GM12878 (cell line): ENCODE results near the gene MEGF11. TPM values are rescaled to one million over a fixed set of nuclear protein-coding genes. Genes with fewer than 3 reads are reported as not detected.

Experiments used
- ATAC-seq: fragments of 200-7000 bp; cut with Tn5 transposase; 3 replicates; pipeline ENCODE4 v1.9.1; 2020; ENCODE audit warnings: mild to moderate bottlenecking, moderate library complexity
- BruUV-seq: library from RNA; stranded (reverse); fragments of 400-500 nt; replicated peaks from 2 replicates; lab custom pipeline; 2021; lab: Mats Ljungman, UMichigan
- CTCF ChIA-PET: fragments of 300-600 bp; sonication (Branson Sonifier 250); formaldehyde crosslinking; extraction: SDS; loops from one replicate; lab custom pipeline; 2021; ENCODE audit warnings: inconsistent platforms; lab: Yijun Ruan, JAX
- POLR2A ChIA-PET: fragments of 350-600 bp; formaldehyde crosslinking; extraction: SDS; loops from one replicate; lab custom pipeline; 2021; ENCODE audit warnings: inconsistent platforms; lab: Charles Lee
- RAD21 ChIA-PET: fragments of 300-600 bp; sonication (Branson Sonifier 250); formaldehyde crosslinking; loops from one replicate; lab custom pipeline; 2023; ENCODE audit warnings: antibody characterized with exemption; ENCODE audit not compliant: unreplicated experiment; lab: Charles Lee
- SMC1A ChIA-PET: fragments of 300-600 bp; sonication (Branson Sonifier 250); formaldehyde crosslinking; loops from one replicate; lab custom pipeline; 2023; ENCODE audit not compliant: unreplicated experiment, uncharacterized antibody; lab: Charles Lee
- DNase-seq: peaks from one replicate; pipeline ENCODE4 v3.0.0-alpha.2; 2011; ENCODE audit warnings: low read depth, low spot score
- FAIRE-seq: peaks from 3 replicates; lab custom pipeline; 2011; peaks lifted over from hg19 to GRCh38; lab: Jason Lieb, UNC
- H2AFZ ChIP-seq: 2 replicates; pipeline ENCODE4 v1.6.0; 2011; ENCODE audit warnings: low read depth, low read length, control low read depth; ENCODE audit not compliant: control insufficient read depth
- H3K27ac ChIP-seq: 2 replicates; pipeline ENCODE4 v1.5.1; 2011; ENCODE audit warnings: control low read depth; ENCODE audit not compliant: control insufficient read depth, insufficient read depth
- H3K27me3 ChIP-seq, 2 experiments: replicated peaks in 1 of 2; 2 replicates each; pipeline versions ENCODE4 v1.6.0 to v1.6.1; 2011; ENCODE audit warnings: low read length in 1 of 2; ENCODE audit not compliant: control insufficient read depth in 2 of 2, insufficient read depth in 2 of 2
- H3K36me3 ChIP-seq, 2 experiments: 2 replicates each; pipeline ENCODE4 v1.5.1; 2011; ENCODE audit warnings: low read length in 1 of 2; ENCODE audit not compliant: control insufficient read depth in 2 of 2, insufficient read depth in 2 of 2
- H3K4me1 ChIP-seq: 2 replicates; pipeline ENCODE4 v1.6.1; 2011; ENCODE audit warnings: mild to moderate bottlenecking, low read length, moderate library complexity, mixed read lengths; ENCODE audit not compliant: control insufficient read depth, insufficient read depth
- H3K4me2 ChIP-seq: 2 replicates; pipeline ENCODE4 v1.6.0; 2011; ENCODE audit warnings: control low read depth; ENCODE audit not compliant: control insufficient read depth, insufficient read depth
- H3K4me3 ChIP-seq: fragments of 200-600 bp; sonication (generic); 2 replicates; pipeline ENCODE4 v1.5.1; 2016
- H3K79me2 ChIP-seq: 2 replicates; pipeline ENCODE4 v1.6.0; 2011; ENCODE audit warnings: low read length; ENCODE audit not compliant: control insufficient read depth, insufficient read depth
- H3K9ac ChIP-seq: 2 replicates; pipeline ENCODE4 v1.8.0; 2011; ENCODE audit warnings: low read length, control low read depth, mixed read lengths; ENCODE audit not compliant: control insufficient read depth, insufficient read depth
- H3K9me3 ChIP-seq: replicated peaks from 3 replicates; pipeline ENCODE4 v1.5.1; 2011; ENCODE audit warnings: mild to moderate bottlenecking, low read length; ENCODE audit not compliant: control insufficient read depth, insufficient read depth
- H4K20me1 ChIP-seq: 2 replicates; pipeline ENCODE4 v1.6.0; 2011; ENCODE audit not compliant: control insufficient read depth, insufficient read depth
- CTCF ChIP-seq, 3 experiments: IDR thresholded peaks in 2 of 3; conservative IDR thresholded peaks in 1 of 3; 2 replicates each; pipeline ENCODE4 v1.5.1; 2011; ENCODE audit warnings: low read depth in 3 of 3, low read length in 3 of 3, mild to moderate bottlenecking in 3 of 3, control low read depth in 2 of 3, moderate library complexity in 2 of 3, inconsistent platforms in 1 of 3, mixed read lengths in 1 of 3; ENCODE audit not compliant: control insufficient read depth in 2 of 3, insufficient read depth in 1 of 3; ENCODE audit errors: extremely low read depth in 1 of 3
- HDAC6 ChIP-seq: fragments of 200-600 bp; sonication (generic); IDR thresholded peaks from one replicate; pipeline ENCODE4 v1.8.0; 2017; ENCODE audit warnings: antibody characterized with exemption; ENCODE audit not compliant: unreplicated experiment
- KLF5 ChIP-seq: fragments of 450-650 bp; IDR thresholded peaks from 2 replicates; pipeline ENCODE4 v1.6.1; 2014; ENCODE audit warnings: mild to moderate bottlenecking; ENCODE audit not compliant: partially characterized antibody
- MEF2A ChIP-seq: IDR thresholded peaks from 2 replicates; pipeline ENCODE4 v1.6.1; 2011; ENCODE audit warnings: low read depth, mild to moderate bottlenecking, low read length, moderate library complexity; ENCODE audit not compliant: insufficient read depth
- TCF7 ChIP-seq: IDR thresholded peaks from 2 replicates; pipeline ENCODE4 v1.6.1; 2014; ENCODE audit warnings: antibody characterized with exemption, borderline replicate concordance
- WGBS: methylation state at CpG from one replicate; pipeline ENCODE4 v1.1.6; 2016; ENCODE audit warnings: low lambda C conversion rate; ENCODE audit not compliant: insufficient replicate concordance, insufficient coverage; ENCODE audit errors: missing lambda C conversion rate; 5-methylcytosine and 5-hydroxymethylcytosine counted together
- in situ Hi-C: fragments of 300-500 bp; cut with MboI; formaldehyde crosslinking; loops from 9 replicates; pipeline ENCODE4 v1.14.3; 2018; ENCODE audit warnings: mixed read lengths
- intact Hi-C: fragments of 100-400 bp; cut with micrococcal nuclease; formaldehyde crosslinking; loops from one replicate; pipeline ENCODE4 v1.14.2; 2022; ENCODE audit not compliant: unreplicated experiment
- polyA plus RNA-seq, 11 experiments: library from polyadenylated mRNA; depleted of rRNA in 4 of 11; unstranded in 6 of 11; stranded (reverse) in 5 of 11; fragments of >200 nt; fragmentation: Nextera tagmentation in 4 of 11; fragmentation: Illumina TruSeq in 1 of 11; extraction: Ambion mirVana in 4 of 11; extraction: Trizol in 1 of 11; gene quantifications; 1 replicate in 1 of 11; 2 replicates in 10 of 11; pipeline versions ENCODE4 v1.2.1 to v1.2.3, GENCODE V29; 2011 to 2016; ENCODE audit warnings: inconsistent platforms in 2 of 11, missing spikeins in 2 of 11, low read depth in 1 of 11
- total RNA-seq, 4 experiments: library from RNA; depleted of rRNA in 3 of 4; stranded (reverse); fragments of >200 nt in 3 of 4; fragmentation: Illumina TruSeq in 1 of 4; extraction: Trizol in 1 of 4; gene quantifications; 2 replicates each; pipeline versions ENCODE4 v1.2.1 to v1.2.3, GENCODE V29; 2013 to 2021

Gene MEGF11
- total and polyA plus RNA-seq, 10 of the 15 experiments (the other 5 are each of a cell fraction or from before 2014, with no cell fraction given) = 0.03 to 1.7 (median 0.49) TPM

DNA sequence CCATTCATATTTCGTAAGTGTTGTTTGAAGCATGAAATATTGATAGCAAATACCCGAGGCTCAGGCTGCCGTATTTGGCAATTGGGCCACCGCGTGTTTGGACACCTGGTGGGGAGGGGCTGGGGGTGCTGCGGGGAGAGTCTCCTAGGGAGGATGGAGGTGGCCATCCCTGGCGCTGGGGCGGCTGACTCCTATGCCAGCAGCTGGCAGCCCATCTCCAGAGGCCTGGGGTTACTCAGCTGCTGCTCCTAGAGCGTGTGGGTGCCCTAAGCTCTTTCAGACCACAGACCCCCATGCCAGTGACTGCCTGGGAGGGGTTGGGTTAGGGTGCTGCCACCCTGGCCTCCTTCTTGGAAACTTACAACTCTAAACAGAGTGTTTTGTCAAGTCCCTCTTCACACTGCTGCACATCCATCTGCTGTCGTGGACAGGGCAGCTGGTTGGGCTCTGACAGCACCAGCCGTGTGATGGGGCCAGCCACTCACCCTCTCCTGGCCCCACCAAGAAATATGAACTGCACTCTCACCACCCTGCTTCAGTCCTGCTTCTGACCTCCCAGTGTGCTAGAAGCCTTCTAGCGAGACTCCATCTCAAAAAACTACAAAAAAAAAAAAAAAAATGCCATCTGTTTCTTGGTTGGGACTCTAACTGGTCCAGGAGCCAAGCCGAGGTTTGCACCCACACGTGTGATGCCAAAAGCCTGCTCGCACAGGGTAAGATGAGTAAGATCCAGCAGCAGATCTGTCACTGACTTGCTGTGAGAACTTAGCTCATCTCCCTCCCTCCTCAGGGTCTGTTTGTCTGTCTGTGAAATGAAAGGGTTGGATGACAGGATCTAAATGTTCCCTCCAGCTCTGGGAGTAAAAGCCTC lies 156.2 kb downstream of the MEGF11 start:
- TF ChIP-seq KLF5 (no peak), MEF2A (no peak), CTCF (IDR thresholded peaks at IDR 0.05 in 2 of 3, conservative IDR thresholded peaks at IDR 0.05 in 1 of 3; ENCODE audit: control insufficient read depth in 2 of 3, extremely low read depth in 1 of 3, insufficient read depth in 1 of 3, low read depth in 3 of 3, low read length in 3 of 3) (no peak), TCF7 (no peak), HDAC6 (no peak)
- TF ChIP-seq, all 136 proteins: peak for 0
- Histone ChIP-seq H3K4me1 (no peaks in the 10 kb centered on the region), H3K4me3 (no peak overlapping the region), H2AFZ (no peak overlapping the region), H3K27ac (no peak overlapping the region), H3K36me3 (no peaks in the 10 kb centered on the region), H4K20me1 (no peaks in the 10 kb centered on the region), H3K27me3 (peaks cover 2% of the 10 kb centered on the region in 2 experiments; a peak in 3 of 4 replicates), H3K9ac (no peak overlapping the region), H3K9me3 (no peaks in the 10 kb centered on the region), H3K4me2 (no peak overlapping the region), H3K79me2 (no peaks in the 10 kb centered on the region)
- WGBS = 38% methylated on average over 15 of the region's 15 CpGs
- ChIA-PET RAD21 (interaction anchor here (1.0 kb wide), 1 partner anchor 48 kb away, joined by 3 read pairs; no protein-coding TSS in a partner anchor), POLR2A (no interaction called here), CTCF (interaction anchor here (1.0 kb wide), 1 partner anchor 14 kb away, joined by 3 read pairs; no protein-coding TSS in a partner anchor), SMC1A (interaction anchor here (0.6 to 1.1 kb wide), 3 partner anchors 28 to 89 kb away, joined by 3 read pairs; no protein-coding TSS in a partner anchor)
- FAIRE-seq (no peak), ATAC-seq (no peak), DNase-seq (no peak)
- BruUV-seq = no TSS peak
- intact Hi-C loops = no loop called here
- in situ Hi-C loops = no loop called here
